Neural progenitor cell (in vitro differentiated cells): Measurements from ENCODE around the gene CSF2.

ENCODE experiments used
- CTCF ChIP-seq: fragments of 200-600 bp; sonication (generic); IDR thresholded peaks from 2 replicates; pipeline ENCODE4 v1.5.1; 2017; ENCODE audit warnings: antibody characterized with exemption, mild to moderate bottlenecking
- EZH2phosphoT487 ChIP-seq: fragments of 200-600 bp; sonication (generic); IDR thresholded peaks from 2 replicates; pipeline ENCODE4 v1.6.1; 2017; ENCODE audit warnings: antibody characterized with exemption

GRCh38 chr5:132037353-132037752 is 36.2 kb upstream of the CSF2 start:
- TF ChIP-seq CTCF = no peak
- no peak for TF ChIP-seq EZH2phosphoT487
